Aorta (tissue), 5 donors: ENCODE results near the gene GPS1. TPM values are rescaled to one million over a fixed set of nuclear protein-coding genes. Genes with fewer than 3 reads are reported as not detected.

ENCODE experiments used
- ATAC-seq: fragments of 200-7000 bp; cut with Tn5 transposase; one replicate; pipeline ENCODE4 v1.9.1; 2022; ENCODE audit warnings: moderate library complexity; ENCODE audit not compliant: low FRiP score
- DNase-seq, 2 donors: peaks; one replicate each; pipeline ENCODE4 v3.0.0-alpha.2; 2020
- H3K27ac ChIP-seq, 2 donors: one replicate each; pipeline ENCODE4 v1.5.1; 2013; ENCODE audit warnings: low read length in 2 of 2, mild to moderate bottlenecking in 2 of 2, moderate library complexity in 2 of 2, control low read depth in 1 of 2, inconsistent platforms in 1 of 2, low read depth in 1 of 2
- H3K27me3 ChIP-seq, 2 donors: one replicate each; pipeline ENCODE4 v1.6.1; 2013; ENCODE audit warnings: control low read depth in 1 of 2, low read length in 1 of 2, mild to moderate bottlenecking in 1 of 2, moderate library complexity in 1 of 2; ENCODE audit not compliant: insufficient read depth in 2 of 2, control insufficient read depth in 1 of 2
- H3K36me3 ChIP-seq, 2 donors: one replicate each; pipeline ENCODE4 v1.6.1; 2013; ENCODE audit warnings: control low read depth in 1 of 2, low read length in 1 of 2, mild to moderate bottlenecking in 1 of 2; ENCODE audit not compliant: insufficient read depth in 2 of 2, control insufficient read depth in 1 of 2
- H3K4me1 ChIP-seq, 2 donors: one replicate each; pipeline ENCODE4 v1.6.1; 2013; ENCODE audit warnings: low read length in 2 of 2, control low read depth in 1 of 2, mild to moderate bottlenecking in 1 of 2, moderate library complexity in 1 of 2; ENCODE audit not compliant: insufficient read depth in 2 of 2, control insufficient read depth in 1 of 2
- H3K4me3 ChIP-seq, 2 donors: one replicate each; pipeline ENCODE4 v1.5.1; 2013; ENCODE audit warnings: low read length in 2 of 2, control low read depth in 1 of 2, mild to moderate bottlenecking in 1 of 2
- H3K9me3 ChIP-seq: one replicate; pipeline ENCODE4 v1.6.1; 2013; ENCODE audit warnings: mild to moderate bottlenecking, low read length; ENCODE audit not compliant: control insufficient read depth
- WGBS, 2 donors: extraction: QIAGEN DNeasy Blood & Tissue Kit; methylation state at CpG; one replicate each; pipeline ENCODE4 v1.1.7; 2013; 5-methylcytosine and 5-hydroxymethylcytosine counted together
- intact Hi-C, 2 donors: fragments of 100-400 bp; cut with DNase I; formaldehyde crosslinking; loops; one replicate each; pipeline versions ENCODE4 v1.14.2 to v1.15.0; 2022
- polyA plus RNA-seq, 2 donors: library from polyadenylated mRNA; stranded (reverse); fragments of 200-250 nt; gene quantifications; one replicate each; pipeline ENCODE4 v1.2.3, GENCODE V29; 2013
- total RNA-seq, 2 donors: library from RNA; stranded (reverse); fragmentation: NEBNext Ultra II Directional; extraction: Animal tissue kit (Norgen Biotek cat#: 25700); gene quantifications; one replicate each; pipeline ENCODE4 v1.2.1, GENCODE V29; 2021
- donor health status: healthy with polysubstance abuse.
- donor health status: Bipolar disorder and iron deficiency.
- donor health status: DM: no; HTN: no; CAD: no.
- donor health status: DM: no; HTN: no; CAD: no.
- donor health status: DM: yes; HTN: yes; CAD: no.

The GPS1 gene
- total and polyA plus RNA-seq, 4 donors = 46.9 to 171 (median 54.1) TPM

DNA sequence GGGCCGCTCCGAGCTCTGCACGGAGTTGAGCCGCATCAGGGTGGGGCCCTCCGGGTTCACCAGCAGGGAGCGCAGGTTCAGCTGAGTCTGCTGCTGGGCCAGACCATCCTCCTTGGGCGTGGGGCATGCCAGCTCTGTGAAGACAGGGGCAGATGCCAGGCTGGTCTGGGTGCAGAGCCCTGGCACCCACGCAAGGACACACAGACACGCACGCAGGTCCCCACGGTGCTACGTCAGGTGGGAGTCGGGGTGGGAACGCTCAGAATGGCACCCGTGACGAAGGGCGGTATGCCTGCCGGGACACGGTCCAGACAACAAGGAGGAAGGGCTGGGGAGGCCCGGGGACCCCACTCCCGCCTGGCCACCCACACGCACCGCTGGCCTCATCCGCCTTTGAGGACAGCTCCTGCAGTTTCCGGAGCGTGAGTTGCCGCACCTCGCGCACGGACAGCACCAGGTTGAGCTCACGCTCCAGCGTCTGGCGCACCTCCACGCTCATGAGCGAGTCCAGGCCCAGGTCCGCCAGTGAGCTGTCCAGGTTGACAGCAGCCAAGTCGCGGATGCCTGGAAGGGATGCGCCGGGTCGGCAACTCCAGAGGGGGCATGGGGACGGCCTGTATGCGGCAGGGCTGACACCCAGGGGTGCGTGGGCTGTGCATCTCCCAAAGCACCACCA lies 29.2 kb downstream of the GPS1 start:
- ATAC-seq = no peak
- WGBS, 2 donors = 93 to 94% methylated on average over 43 to 44 of the region's 44 CpGs
- Histone ChIP-seq H3K4me3 (no peak overlapping the region), H3K9me3 (no peaks in the 10 kb centered on the region), H3K27me3 (no peaks in the 10 kb centered on the region), H3K4me1 (no peaks in the 10 kb centered on the region), H3K36me3 (peaks cover 0 to 19% of the 10 kb centered on the region in 2 donors), H3K27ac (no peak overlapping the region)
- no peak for DNase-seq
- intact Hi-C loops = no loop called here

DNA sequence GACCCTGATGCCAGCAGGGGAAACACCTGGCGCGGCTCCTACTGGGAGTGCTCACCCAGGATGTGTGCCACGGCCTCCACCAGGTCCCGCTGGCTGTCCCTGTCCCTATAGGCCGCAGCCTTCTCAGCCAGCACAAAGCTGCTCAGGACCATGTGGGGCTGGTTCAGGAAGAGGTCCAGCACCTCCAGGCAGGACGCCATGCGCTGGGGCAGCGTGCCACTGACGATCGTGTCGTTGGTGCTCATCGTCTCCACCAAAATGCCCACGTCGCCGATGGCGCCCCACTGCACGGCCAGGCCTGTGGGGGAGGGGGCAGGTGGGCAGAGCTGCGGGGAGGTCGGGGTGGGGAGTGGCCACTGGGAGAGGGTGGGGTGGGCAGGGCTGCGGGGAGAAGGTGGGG lies 29.8 kb downstream of the GPS1 start:
- Histone ChIP-seq H3K4me1 (no peaks in the 10 kb centered on the region), H3K4me3 (no peak overlapping the region), H3K27ac (no peak overlapping the region), H3K9me3 (no peaks in the 10 kb centered on the region), H3K27me3 (no peaks in the 10 kb centered on the region), H3K36me3 (peaks cover 0 to 21% of the 10 kb centered on the region in 2 donors)
- whole genome bisulfite sequencing, 2 donors = 90% methylated on average over 17 to 20 of the region's 20 CpGs
- intact Hi-C loops = no loop called here
- ATAC-seq (no peak), DNase-seq (no peak)

DNA sequence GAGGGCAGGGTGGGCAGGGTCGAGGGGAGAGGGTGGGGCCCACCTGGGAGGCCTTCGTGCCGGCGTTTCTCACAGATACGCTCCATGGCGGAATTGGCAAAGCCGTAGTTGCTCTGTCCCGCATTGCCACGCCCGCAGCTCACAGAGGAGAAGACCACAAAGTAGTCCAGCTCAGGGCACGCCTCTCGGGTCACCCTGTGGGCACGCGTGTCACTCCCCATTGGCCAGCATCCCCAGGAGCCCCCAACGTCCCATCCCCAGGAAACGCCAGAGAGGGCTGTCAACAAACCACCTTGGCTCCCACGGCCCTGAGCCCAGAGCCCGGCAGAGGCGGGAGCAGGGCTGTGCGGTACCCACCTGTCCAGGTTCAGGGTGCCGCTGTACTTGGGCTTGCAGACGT lies 30.3 kb downstream of the GPS1 start:
- peaks cover 0 to 23% of the 10 kb centered on the region in 2 donors for H3K36me3 ChIP-seq
- 90% methylated on average over 21 to 22 of the region's 22 CpGs for WGBS, 2 donors
- no peaks in the 10 kb centered on the region for H3K4me1 ChIP-seq
- intact Hi-C loops = no loop called here
- H3K27me3 ChIP-seq = no peaks in the 10 kb centered on the region
- no peak overlapping the region for H3K4me3 ChIP-seq
- ATAC-seq (no peak), DNase-seq (no peak)
- no peaks in the 10 kb centered on the region for H3K9me3 ChIP-seq
- no peak overlapping the region for H3K27ac ChIP-seq

DNA sequence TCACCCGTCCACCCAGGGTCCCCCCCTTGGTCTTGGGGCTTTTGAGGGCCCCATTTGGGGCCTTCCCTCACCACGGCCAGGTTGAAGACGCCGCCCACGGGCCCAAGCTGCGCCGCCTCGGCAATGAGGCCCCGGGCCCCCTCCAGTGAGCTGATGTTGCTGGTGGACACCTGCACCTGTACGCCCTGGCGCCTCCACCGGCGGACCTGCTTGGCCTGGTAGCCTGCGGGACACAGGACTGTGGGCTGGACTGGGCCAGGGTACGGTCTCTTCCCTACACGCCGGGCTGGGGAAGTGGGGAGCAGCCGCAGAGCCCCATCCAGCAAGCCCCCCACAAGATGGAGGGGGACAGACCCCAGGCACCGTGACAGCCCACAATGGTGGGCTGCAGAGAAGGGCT lies 30.8 kb downstream of the GPS1 start:
- DNase-seq = no peak
- WGBS, 2 donors = 89 to 93% methylated on average over 16 to 19 of the region's 19 CpGs
- no peak overlapping the region for H3K4me3 ChIP-seq
- H3K36me3 ChIP-seq = peaks cover 0 to 24% of the 10 kb centered on the region in 2 donors
- H3K27me3 ChIP-seq = no peaks in the 10 kb centered on the region
- intact Hi-C loops = no loop called here
- no peaks in the 10 kb centered on the region for H3K9me3 ChIP-seq
- no peak for ATAC-seq
- H3K4me1 ChIP-seq = no peaks in the 10 kb centered on the region
- H3K27ac ChIP-seq = no peak overlapping the region

DNA sequence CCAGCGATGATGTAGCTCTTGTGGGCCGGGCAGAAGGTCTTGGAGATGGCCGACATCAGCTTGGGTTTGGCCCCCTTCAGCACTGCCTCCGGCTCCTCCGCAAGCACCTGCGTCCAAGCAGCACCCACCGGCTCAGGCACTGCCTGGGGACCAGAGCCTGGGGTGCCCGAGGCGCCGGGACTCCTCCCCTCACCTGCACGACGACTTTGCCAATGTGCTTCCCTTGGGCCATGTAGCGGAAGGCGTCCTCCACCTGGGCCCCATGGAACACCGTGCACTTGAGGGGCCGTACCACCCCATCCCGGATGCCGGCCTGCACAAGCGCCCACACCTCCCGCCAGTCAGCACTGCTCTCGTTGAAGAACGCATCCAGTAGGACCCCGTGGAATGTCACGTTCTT lies 31.3 kb downstream of the GPS1 start:
- no peaks in the 10 kb centered on the region for H3K27me3 ChIP-seq
- ATAC-seq (no peak), DNase-seq (no peak)
- intact Hi-C loops = no loop called here
- no peaks in the 10 kb centered on the region for H3K9me3 ChIP-seq
- H3K27ac ChIP-seq = no peak overlapping the region
- WGBS, 2 donors = 94% methylated on average over 24 of the region's 24 CpGs
- H3K4me3 ChIP-seq = no peak overlapping the region
- H3K4me1 ChIP-seq = no peaks in the 10 kb centered on the region
- H3K36me3 ChIP-seq = peaks cover 0 to 24% of the 10 kb centered on the region in 2 donors

- WGBS, 2 donors = 93% methylated on average over 54 to 55 of the region's 55 CpGs
- DNase-seq = no peak
- peaks cover 0 to 24% of the 10 kb centered on the region in 2 donors for H3K36me3 ChIP-seq
- no peak overlapping the region for H3K27ac ChIP-seq
- no peaks in the 10 kb centered on the region for H3K9me3 ChIP-seq
- no peaks in the 10 kb centered on the region for H3K4me1 ChIP-seq
- no peak for ATAC-seq
- no peak overlapping the region for H3K4me3 ChIP-seq
- intact Hi-C loops = no loop called here
- no peaks in the 10 kb centered on the region for H3K27me3 ChIP-seq
Observed at GRCh38 chr17:82083533-82084359, 32.0 kb downstream of the GPS1 start.

GRCh38 chr17:82084373-82085030 lies 32.8 kb downstream of the GPS1 start:
- no peak overlapping the region for H3K4me3 ChIP-seq
- no peaks in the 10 kb centered on the region for H3K9me3 ChIP-seq
- intact Hi-C loops = no loop called here
- H3K27ac ChIP-seq = no peak overlapping the region
- 89 to 93% methylated on average over 30 to 31 of the region's 31 CpGs for WGBS, 2 donors
- H3K36me3 ChIP-seq = peaks cover 0 to 22% of the 10 kb centered on the region in 2 donors
- DNase-seq (no peak), ATAC-seq (no peak)
- no peaks in the 10 kb centered on the region for H3K27me3 ChIP-seq
- no peaks in the 10 kb centered on the region for H3K4me1 ChIP-seq

DNA sequence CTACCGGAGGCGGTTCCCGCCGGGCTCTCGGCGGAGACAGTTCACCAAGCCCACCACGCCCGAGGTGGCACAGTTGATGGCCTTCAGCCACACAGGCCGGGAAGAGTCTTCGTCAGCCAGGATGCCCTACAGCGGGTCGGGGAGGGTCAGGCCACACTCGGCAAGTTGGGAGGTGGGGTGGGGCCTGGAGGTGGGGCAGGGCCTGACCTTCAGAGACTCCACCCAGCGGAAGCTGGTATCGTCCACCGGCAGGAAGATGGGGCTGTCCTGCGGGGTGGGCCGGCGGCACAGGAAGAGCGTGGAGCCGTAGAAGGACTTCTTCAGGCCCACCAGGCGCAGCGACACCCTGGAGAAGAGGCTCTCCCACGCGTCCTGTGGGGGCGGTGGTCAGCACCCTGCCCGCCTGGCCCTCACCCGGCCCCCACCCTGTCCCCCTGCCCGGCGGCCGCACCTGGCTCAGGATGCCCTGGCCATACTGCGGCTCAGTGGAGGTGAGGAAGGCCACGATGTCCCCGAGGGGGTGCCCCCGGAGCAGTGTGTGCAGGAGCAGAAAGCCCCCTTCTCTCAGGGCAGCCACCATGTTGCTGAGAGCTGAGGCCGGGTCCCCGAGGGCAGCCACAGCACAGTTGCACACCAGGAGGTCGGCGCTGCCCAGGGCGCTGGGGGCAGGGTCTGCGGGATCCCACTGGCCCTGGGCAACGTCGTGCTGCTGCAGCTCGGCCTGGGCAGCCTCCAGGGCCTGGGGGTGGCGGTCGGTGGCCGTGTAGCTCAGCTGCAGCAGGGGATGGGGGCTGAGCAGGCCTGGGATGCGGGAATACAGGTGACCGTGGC lies 33.5 kb downstream of the GPS1 start:
- H3K27me3 ChIP-seq = no peaks in the 10 kb centered on the region
- peaks cover 0 to 19% of the 10 kb centered on the region in 2 donors for H3K36me3 ChIP-seq
- no peak for DNase-seq
- no peak for ATAC-seq
- no peak overlapping the region for H3K4me3 ChIP-seq
- no peaks in the 10 kb centered on the region for H3K4me1 ChIP-seq
- H3K9me3 ChIP-seq = no peaks in the 10 kb centered on the region
- intact Hi-C loops = no loop called here
- H3K27ac ChIP-seq = no peak overlapping the region
- 89 to 90% methylated on average over 38 to 49 of the region's 49 CpGs for WGBS, 2 donors
